HL-60 (cell line): ENCODE measurements around the gene ATP5F1E.

ENCODE experiments used
- DNase-seq, 2 experiments: peaks; one replicate each; pipeline ENCODE4 v3.0.0-alpha.2; 2010 to 2020; ENCODE audit warnings: low read depth in 1 of 2, low spot score in 1 of 2
- H3K27ac ChIP-seq: fragments of 250-450 bp; sonication (Bioruptor Pico); replicated peaks from 2 replicates; pipeline ENCODE4 v1.5.1; 2020; ENCODE audit warnings: mild to moderate bottlenecking, moderate library complexity
- H3K27me3 ChIP-seq: fragments of 250-450 bp; sonication (Bioruptor Pico); 2 replicates; pipeline ENCODE4 v1.5.1; 2021; ENCODE audit warnings: mild to moderate bottlenecking, moderate library complexity; ENCODE audit not compliant: insufficient read depth, poor library complexity, severe bottlenecking
- H3K4me3 ChIP-seq: replicated peaks from 2 replicates; pipeline ENCODE4 v1.5.1; 2011; ENCODE audit warnings: mild to moderate bottlenecking, control low read depth, low read length; ENCODE audit not compliant: insufficient read depth
- CTCF ChIP-seq: IDR thresholded peaks from one replicate; pipeline ENCODE4 v1.5.1; 2011; ENCODE audit warnings: low read length, control low read depth, inconsistent platforms; ENCODE audit not compliant: insufficient read depth
- GABPA ChIP-seq: IDR thresholded peaks from 2 replicates; pipeline ENCODE4 v1.6.1; 2012; ENCODE audit warnings: low read depth
- POLR2AphosphoS5 ChIP-seq: IDR thresholded peaks from 2 replicates; pipeline ENCODE4 v1.6.1; 2012; ENCODE audit warnings: low read depth
- REST ChIP-seq: IDR thresholded peaks from 2 replicates; pipeline ENCODE4 v1.6.1; 2012; ENCODE audit warnings: low read depth; ENCODE audit not compliant: insufficient replicate concordance
- SPI1 ChIP-seq: IDR thresholded peaks from 2 replicates; pipeline ENCODE4 v1.6.1; 2012; ENCODE audit warnings: low read depth, mild to moderate bottlenecking, borderline replicate concordance

The ATP5F1E gene

GRCh38 chr20:59044796-59045195, 12.7 kb upstream of the ATP5F1E start:
- DNase-seq, result no peak
- no peak overlapping the region for H3K27ac ChIP-seq
- H3K27me3 ChIP-seq, result peaks cover 3% of the 10 kb centered on the region
- no peak overlapping the region for H3K4me3 ChIP-seq
- no peak for TF ChIP-seq POLR2AphosphoS5
- no peak for TF ChIP-seq SPI1
- no peak for TF ChIP-seq REST
- TF ChIP-seq CTCF, result no peak
- TF ChIP-seq GABPA, result no peak

- H3K4me3 ChIP-seq, result no peak overlapping the region
- no peak for DNase-seq
- TF ChIP-seq GABPA (no peak), CTCF (no peak), REST (no peak)
- H3K27me3 ChIP-seq, result peaks cover 3% of the 10 kb centered on the region
- no peak overlapping the region for H3K27ac ChIP-seq
Measured at GRCh38 chr20:59044295-59044694, 12.2 kb upstream of the ATP5F1E start.

GRCh38 chr20:59043698-59044097, 11.6 kb upstream of the ATP5F1E start:
- Histone ChIP-seq H3K27me3 (no peaks in the 10 kb centered on the region), H3K27ac (no peak overlapping the region), H3K4me3 (no peak overlapping the region)
- TF ChIP-seq REST, result no peak
- TF ChIP-seq SPI1, result no peak
- no peak for TF ChIP-seq POLR2AphosphoS5
- no peak for TF ChIP-seq GABPA
- no peak for TF ChIP-seq CTCF
- DNase-seq, result no peak
